ENCODE measurements around the gene XPR1.

DNA sequence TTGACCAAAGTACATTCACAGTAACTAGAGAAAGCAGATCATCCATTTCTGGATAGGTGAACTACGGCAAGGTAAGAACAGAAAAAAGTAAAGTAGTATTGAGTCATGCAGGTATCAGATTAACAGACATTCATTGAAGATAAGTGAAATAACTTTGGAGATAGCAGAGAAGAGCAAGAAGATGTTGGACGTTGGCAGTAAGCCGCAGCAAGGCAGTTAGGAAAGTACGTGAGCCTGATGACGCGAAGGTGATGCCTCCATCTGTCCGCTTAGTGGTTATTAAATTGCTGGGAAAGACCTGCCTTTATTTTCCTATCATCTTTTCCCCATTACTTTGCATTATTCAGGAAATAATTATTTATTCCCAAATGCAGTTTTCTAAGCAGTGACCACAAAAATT is 256.0 kb downstream of the XPR1 start:
- TF ChIP-seq POLR2A (IDR thresholded peaks at IDR 0.05; ENCODE audit: control extremely low read depth in 1 of 2, low read depth in 2 of 2, low read length in 2 of 2), result no peak
- TF ChIP-seq EP300 (IDR thresholded peaks at IDR 0.05; ENCODE audit: borderline replicate concordance in 1 of 2, low read depth in 2 of 2, low read length in 2 of 2), result no peak
- TF ChIP-seq, protein P1, sequence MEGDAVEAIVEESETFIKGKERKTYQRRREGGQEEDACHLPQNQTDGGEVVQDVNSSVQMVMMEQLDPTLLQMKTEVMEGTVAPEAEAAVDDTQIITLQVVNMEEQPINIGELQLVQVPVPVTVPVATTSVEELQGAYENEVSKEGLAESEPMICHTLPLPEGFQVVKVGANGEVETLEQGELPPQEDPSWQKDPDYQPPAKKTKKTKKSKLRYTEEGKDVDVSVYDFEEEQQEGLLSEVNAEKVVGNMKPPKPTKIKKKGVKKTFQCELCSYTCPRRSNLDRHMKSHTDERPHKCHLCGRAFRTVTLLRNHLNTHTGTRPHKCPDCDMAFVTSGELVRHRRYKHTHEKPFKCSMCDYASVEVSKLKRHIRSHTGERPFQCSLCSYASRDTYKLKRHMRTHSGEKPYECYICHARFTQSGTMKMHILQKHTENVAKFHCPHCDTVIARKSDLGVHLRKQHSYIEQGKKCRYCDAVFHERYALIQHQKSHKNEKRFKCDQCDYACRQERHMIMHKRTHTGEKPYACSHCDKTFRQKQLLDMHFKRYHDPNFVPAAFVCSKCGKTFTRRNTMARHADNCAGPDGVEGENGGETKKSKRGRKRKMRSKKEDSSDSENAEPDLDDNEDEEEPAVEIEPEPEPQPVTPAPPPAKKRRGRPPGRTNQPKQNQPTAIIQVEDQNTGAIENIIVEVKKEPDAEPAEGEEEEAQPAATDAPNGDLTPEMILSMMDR (IDR thresholded peaks at IDR 0.05; ENCODE audit: control extremely low read depth in 1 of 3, insufficient read depth in 1 of 3, low read depth in 1 of 3, low read length in 3 of 3), result no peak
- no peak for TF ChIP-seq SIX5 (IDR thresholded peaks at IDR 0.05; ENCODE audit: low read depth, low read length)
- TF ChIP-seq JUND (IDR thresholded peaks at IDR 0.05; ENCODE audit: low read length), result no peak
- no peak for TF ChIP-seq KDM1A (IDR thresholded peaks at IDR 0.05; ENCODE audit: borderline replicate concordance, low read length)
- TF ChIP-seq BRCA1 (IDR thresholded peaks at IDR 0.05; ENCODE audit: low read depth, low read length), result no peak
- TF ChIP-seq RFX5 (IDR thresholded peaks at IDR 0.05; ENCODE audit: borderline replicate concordance, low read depth, low read length), result no peak

Data from H1 (cell line).